Medulla oblongata (tissue), 1 donor: Measurements from ENCODE around the gene EIF3K.
"Not testable (repeated sequence)": the region's sequence is repeated elsewhere in the genome, so short reads cannot be mapped to it uniquely, and the experiment has no call there.

Experiments
- DNase-seq: peaks from one replicate; pipeline ENCODE4 v3.0.0-alpha.2; 2015; ENCODE audit errors: extremely low spot score

Gene EIF3K

DNA sequence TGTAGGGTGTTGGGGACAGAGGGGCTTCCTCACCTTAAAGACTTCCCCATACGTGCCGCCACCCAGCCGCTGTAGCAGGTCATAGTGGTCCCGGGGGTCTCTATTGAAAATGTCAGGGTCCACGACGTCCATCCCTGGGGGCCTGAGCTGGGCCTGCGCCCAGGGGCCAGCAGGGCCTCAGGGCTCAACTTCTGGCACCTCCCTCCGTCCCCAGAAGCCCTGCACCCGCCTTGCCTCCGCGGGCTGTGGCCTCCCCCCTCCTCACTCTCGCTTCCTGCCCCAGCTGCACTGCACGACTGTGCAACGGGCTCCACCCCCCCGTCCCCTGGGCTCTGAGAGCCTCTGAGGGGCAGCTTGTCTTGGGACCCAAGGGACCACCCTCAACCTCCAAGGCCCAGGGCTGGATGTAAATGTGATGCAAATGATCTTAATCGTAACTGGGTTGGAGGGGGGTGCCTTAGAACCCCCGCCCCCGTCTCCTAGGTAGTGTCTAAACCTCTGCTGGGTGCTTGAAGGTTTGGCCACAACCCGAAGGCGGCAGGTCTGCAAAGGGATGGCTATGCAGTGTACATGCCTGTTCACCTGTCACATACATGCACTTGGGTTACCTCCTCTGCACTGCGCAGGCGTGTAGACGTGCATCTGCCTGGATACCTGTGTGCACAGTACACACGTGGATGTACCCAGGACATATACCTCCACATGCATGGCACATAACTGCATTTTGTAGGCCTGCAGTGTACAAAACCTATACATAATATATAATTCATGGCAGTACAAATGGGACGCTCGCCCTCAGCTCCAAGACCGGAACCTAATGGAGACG lies 1.0 kb upstream of the EIF3K start, which contains the start of gene MAP4K1:
TSS of gene MAP4K1 (minus strand) at position 190 of the 826 bp plus-strand sequence. CDS start at position 132, 58 bp downstream.
- DNase-seq: peak; percentile 13

DNA sequence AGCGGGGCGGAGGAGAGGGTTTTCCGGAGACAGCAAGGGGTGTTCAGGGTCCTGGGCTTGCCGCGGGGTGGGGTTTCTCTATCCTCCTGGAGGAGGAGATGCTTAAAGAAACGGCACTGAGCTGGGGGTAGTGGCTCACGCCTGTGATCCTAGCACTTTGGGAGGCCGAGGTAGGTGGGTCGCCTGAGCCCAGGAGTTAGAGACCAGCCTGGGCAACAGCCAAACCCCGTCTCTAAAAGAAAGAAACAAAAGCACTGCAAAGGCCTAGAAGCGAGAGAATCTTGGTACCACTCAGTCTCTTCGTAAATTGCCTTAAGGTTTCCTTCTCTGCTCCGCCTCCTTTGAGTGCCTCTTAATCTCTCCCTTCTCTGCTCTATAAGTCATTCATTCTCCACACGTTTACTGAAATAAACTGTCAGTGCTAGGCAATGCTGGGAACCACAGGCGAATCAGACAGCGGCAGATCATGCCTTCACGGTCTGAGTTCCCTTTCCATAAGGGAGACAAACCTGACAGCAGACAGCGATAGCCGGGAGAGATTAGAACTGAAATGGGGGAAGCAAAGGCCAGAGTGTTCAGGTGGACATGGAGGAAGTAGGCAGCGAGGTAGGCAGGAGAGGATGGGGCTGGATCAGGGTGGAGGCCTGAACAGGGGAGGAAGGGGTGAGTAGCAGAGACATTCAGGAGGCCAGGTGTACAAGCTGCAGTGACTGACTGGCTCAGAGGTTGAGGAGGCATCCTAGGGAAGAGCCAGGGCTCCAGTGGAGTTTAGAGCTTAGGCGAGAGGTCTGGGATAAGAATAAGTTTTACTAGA lies 580 bp downstream of the EIF3K start:
- no peak for DNase-seq

DNA sequence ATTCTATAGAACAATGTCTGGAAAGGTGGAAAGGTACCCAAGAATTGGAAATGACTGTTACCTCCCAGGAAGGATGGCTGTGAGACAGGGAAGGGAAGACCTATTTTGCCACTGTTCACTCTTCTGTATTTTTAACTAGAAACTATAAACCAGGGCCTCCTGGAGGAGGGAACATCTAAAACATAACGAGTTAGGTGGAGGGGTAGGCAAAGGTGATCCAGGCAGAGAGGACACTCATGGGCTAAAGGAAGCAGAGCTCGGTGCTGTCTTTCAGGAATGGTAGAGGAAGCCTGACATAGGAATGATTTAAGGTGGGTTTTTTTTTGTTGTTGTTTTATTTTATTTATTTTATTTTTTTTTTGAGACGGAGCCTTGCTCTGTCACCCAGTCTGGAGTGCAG lies 5.8 kb downstream of the EIF3K start:
- DNase-seq: no peak

DNA sequence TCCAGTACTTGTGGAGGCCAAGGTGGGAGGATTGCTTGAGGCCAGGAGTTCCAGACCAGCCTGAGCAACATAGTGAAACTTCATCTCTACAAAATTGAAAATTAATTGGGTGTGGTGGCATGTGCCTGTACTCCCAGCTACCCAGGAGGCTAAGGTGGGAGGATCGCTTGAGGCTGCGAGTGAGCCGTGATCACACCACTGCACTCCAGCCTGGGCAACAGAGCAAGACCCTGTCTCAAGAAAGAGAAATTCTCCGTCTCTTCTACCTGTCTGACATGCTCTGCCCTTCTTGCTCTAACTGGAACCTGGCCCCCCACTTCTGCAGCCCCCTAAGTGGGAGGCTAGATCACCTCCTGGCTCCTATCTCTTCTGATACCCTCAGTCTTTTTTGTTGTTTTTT lies 7.4 kb downstream of the EIF3K start:
- no peak for DNase-seq

DNA sequence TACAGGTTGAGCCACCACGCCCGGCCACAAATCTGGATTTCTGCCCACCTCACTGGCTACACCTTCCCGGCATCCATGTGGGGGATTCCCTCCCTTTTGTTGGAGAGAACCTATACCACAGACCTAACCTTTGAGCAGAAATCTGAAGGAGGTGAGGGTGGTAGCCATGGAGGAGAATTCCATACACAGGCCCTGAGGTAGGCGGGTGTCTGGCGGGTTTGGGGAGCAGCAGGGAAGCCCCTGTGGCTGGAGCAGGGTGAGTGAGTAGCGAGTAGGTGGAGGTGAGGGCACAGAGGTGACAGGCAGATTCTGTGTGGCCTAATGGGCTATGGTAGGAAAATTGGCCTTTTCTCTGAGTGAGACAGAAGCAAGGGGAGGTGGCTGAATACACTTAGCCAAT lies 10.6 kb downstream of the EIF3K start:
- no peak for DNase-seq

DNA sequence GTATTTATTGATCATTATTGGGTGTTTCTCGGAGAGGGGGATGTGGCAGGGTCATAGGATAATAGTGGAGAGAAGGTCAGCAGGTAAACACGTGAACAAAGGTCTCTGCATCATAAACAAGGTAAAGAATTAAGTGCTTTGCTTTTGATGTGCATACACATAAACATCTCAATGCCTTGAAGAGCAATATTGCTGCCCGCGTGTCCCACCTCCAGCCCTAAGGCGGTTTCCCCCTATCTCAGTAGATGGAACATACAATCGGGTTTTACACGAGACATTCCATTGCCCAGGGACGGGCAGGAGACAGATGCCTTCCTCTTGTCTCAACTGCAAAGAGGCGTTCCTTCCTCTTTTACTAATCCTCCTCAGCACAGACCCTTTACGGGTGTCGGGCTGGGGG lies 12.3 kb downstream of the EIF3K start:
- DNase-seq: not testable (repeated sequence)

DNA sequence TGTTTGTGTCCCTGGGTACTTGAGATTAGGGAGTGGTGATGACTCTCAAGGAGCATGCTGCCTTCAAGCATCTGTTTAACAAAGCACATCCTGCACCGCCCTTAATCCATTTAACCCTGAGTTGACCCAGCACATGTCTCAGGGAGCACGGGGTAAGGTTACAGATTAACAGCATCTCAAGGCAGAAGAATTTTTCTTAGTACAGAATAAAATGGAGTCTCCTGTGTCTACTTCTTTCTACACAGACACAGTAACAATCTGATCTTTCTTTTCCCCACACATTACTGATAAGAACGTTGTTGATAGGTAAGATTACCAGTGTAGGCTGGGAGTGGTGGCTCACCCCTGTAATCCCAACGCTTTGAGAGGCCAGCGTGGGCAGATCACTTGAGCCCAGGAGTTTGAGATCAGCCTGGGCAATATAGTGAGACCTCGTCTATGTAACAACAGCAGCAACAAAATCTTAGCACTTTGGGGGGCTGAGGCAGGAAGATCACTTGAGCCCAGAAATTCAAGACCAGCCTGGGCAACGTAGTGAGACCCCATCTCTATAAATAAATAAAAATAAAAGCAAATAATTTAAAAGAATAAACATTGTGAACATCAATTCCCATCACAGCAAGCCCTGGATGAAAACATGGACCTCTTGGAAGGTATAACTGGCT lies 13.0 kb downstream of the EIF3K start:
- not testable (repeated sequence) for DNase-seq

DNA sequence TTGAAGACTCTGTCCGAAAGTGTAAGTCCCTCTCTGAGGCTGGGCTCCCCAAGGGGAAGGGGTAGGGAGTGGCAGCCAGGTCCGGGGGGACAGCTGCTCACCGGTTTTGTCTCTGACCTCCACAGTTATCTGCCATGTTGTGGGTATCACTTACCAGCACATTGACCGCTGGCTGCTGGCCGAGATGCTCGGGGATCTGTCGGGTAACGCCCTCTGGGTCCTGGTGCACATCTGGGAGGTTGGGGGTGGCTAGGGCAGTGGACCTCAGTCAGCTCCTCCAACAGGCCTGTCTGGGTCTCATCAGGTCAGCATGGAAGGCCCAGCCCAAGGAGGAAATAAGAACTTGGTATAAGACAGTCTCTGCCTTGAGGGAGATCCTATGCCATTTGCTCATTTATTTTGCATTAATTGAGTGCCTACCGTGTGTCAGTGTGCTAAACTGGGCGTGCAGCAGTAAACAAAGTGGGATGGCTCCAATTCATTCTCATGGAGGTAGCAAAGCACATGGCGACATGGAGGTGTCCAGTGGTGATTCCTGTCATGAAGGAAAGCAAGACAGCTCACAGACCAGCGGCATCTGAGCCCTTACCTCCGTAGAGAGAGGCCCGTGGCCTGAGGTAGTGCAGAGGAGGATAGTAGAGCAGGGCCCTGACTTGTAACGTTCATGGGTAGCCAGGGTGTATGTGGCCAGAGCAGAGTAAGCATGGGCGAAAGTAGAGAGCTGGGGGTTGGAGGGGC lies 13.7 kb downstream of the EIF3K start:
- DNase-seq: no peak

DNA sequence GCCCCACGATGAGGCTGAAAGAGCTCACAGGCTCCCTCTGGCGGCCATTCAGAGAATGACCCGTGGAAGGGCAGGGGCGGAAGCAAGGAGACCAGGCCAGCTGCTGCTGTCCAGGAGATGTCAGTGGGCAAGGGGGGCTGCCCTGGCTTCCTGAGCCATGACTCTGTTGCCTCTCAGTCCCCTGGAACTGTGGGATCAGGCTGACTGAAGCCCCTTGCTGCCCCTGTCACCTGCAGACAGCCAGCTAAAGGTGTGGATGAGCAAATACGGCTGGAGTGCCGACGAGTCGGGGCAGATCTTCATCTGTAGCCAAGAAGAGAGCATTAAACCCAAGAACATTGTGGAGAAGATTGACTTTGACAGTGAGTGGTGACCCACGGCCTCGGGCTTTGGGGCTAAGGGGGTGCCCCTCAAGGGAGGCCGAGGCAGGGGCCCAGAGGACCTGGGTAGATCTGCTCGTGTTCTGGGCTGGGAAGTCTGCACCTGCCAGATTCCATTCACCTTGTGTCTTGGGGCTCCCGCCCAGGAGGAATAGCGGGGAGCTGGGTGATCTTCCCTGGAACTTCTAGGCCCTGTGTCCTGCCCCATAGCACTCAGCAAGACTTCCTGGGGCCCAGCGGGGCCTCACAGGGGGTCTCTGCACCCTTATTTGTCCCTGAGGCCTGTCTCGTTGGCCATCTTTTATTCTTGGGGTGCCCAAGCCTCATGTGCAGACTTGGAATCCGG lies 15.9 kb downstream of the EIF3K start:
- peak; percentile 79 for DNase-seq

DNA sequence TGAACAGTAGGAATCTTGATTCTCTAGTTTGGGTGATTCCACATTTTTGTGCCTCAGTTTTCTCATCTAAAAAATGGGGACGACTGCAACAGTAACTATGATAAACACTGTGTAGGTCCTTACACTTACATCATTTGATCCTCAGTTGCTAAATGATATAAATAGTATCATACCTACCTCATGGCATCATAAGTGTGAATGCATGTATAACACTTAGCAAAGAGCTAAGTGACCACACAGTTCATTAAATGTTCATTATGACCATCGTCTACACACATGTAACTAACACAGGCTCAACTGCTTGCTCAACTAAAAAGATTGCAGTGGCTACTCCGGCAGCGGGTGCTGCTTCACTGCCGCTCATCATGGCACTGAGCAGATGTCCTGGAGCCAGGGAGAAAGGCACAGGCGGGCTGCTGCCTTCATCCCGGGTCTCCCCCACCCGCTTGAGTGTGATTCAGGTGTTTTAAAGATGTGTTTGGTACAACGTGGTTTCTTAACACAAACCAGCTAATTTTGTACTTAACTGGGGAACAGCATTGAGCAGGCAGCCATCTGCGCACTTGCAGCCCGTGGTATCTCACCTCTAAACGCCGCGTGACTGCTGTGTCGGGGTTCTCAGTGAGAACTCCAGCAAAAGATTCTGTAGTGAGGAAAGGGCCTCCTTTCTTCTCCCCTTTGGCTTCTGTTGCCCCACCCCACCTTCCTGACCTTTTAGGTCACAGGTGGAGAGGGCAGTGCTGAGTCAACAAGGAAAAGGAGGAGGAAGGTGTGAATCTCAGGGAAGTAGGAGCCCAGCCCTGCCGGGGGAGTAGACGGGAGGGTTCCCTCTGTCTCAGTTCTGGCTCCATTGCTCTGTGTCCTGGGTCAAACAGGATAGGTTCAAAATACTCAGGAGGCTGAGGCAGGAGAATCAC lies 16.8 kb downstream of the EIF3K start:
- DNase-seq: no peak

DNA sequence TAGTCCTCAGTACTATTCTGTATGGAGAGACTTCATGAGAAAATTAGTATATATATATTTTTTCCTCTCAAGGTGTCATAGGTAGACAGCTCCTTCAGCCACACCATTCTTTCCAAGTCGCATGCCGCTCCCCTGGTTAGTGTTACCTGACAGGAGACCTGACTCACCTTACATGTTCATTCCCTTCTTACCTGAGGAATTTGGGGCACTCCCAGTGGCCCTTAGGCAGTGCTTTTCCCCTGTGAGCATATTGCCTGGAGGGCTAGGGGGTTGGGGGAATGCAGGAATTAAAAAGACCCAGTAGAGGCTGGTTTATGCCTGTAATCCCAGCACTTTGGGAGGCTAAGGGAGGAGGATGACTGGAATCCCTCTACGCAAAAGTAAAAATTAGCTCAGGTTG lies 19.5 kb downstream of the EIF3K start:
- no peak for DNase-seq

DNA sequence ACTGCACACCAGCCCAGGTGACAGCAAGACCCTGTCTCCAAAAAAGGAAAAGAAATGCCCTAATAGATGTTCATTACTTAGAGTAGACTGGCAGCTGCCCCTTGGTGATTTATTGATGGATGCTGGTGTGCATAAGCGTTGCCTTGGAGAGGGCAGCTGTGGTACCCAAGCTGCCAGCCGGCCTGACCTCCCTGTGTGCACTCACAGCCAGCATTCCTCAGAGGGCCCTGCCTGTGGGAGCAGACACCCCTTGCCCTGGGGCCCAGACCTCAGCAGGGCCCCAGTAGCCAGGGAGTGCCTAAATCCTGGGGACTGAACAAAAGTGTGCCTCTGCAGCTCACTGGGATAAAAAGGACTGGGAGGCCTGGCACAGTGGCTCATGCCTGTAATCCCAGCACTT lies 20.7 kb downstream of the EIF3K start:
- no peak for DNase-seq

DNA sequence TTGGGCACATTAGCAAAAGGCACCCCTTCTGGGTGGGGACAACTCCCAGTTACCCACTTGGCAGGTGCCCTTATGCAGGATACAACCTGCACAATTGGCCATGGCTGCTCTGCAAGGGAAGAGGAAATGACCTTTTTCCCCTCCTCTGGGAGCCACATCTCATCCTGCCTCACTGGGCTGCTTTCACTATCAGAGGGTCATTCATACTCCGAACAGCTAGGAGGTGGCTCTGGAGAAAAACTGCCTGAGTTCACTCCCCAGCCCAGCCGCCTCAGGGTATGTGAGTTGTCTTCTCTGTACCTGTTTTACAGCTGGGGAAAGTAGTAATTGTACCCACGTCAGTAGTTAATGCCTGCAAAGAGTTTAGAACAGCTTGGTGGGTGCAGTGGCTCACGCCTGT lies 21.4 kb downstream of the EIF3K start:
- no peak for DNase-seq

DNA sequence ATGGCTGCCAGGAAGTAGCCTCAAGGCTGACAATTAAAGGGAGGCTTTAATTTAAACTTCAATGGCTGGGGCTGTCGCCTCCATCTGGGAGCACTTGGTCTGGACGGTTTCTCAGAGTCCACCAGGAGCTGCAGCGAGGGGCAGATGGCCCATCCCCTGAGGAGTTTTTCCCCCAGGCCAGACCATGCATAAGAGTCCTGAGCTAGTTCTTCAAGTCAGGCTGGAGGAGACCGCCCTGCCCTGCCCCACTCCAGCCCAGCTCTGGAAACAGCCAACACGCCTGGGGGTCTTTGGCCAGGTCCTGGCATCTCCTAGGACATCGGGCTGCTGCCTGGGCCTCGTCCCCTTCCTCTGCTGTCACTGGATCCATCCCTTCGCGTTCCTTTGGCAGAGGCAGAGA lies 23.2 kb downstream of the EIF3K start:
- DNase-seq: no peak

DNA sequence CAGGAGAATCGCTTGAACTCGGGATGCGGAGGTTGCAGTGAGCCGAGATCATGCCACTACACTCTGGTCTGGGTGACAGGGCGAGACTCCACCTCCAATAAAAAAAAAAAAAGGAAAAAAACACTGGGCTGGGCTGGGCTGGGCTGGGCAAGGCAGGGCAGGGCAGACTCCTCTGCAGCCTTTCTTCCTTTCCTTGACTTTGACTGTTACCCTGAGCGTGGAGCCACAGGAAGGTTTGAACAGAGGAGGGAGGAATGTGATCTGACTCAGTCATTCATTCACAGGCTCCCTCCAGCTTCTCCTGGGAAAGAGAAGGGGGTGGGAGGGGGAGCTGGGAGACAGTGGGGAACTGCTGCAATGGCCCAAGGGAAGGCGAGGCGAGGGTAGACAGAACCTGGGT lies 25.7 kb downstream of the EIF3K start:
- no peak for DNase-seq

DNA sequence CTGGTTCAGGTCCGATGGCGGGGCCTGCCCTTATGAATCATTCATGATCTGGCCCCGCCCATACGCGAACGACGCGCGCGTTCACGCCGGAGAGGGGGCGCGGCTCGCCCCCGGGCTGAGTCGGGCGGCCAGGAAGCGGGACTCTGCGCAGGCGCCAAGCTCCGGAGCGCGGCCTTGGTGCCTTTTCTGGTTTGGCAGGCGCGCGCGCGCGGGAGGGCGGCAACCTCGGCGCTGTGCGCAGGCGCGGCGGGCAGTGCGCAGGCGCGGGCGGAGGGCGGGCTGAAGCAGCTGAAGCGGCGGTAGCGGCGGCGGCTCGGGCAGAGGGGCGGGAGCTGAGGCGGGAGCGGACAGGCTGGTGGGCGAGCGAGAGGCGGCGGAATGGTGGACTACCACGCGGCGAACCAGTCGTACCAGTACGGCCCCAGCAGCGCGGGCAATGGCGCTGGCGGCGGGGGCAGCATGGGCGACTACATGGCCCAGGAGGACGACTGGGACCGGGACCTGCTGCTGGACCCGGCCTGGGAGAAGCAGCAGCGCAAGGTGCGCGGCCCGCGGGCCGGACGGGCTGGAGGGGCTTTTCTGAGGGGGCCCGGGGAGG lies 28.5 kb downstream of the EIF3K start, which contains the start of gene ACTN4:
TSS of gene ACTN4 (plus strand) at position 282 of the 598 bp plus-strand sequence. CDS start at position 379, 97 bp downstream.
- DNase-seq: peak; percentile 98

DNA sequence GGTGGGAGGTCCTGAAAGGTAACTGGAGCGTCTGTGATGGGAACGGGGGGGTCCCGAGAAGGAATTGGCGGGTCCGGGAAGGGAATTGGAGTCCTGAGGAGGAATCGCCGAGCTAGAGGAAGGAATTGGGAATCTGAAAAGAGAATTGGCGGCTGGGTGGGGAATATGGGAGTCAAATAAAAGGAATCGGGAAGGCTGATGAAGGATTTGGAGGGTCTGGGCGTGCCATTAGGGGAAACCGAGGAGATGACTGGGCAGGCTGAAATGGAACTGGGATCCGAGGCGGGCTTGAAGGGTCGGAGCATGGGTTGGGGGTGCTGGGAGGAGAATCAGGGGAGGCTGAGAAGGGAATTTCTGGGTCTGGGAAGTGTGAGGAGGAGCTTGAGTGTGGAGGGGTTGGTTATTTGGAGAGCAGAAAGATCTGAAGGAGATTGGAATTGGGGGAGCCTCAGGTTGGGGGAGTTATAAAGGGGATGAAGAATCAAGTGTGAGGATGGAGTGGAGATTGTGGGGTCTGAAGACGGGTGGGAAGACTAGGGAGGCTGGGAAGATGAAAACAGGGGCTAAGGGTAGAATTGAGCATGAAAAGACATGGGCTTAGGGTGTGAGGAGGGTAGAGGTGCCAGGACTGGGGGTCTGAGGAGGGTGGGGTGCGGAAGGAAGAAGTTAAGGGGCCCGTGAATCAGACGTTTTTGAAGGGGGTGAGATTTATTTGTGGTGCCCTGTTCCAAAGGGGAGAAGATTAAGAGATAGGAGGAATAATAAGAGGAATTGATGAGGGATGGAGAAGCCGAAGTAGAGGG lies 29.2 kb downstream of the EIF3K start:
- DNase-seq: no peak

DNA sequence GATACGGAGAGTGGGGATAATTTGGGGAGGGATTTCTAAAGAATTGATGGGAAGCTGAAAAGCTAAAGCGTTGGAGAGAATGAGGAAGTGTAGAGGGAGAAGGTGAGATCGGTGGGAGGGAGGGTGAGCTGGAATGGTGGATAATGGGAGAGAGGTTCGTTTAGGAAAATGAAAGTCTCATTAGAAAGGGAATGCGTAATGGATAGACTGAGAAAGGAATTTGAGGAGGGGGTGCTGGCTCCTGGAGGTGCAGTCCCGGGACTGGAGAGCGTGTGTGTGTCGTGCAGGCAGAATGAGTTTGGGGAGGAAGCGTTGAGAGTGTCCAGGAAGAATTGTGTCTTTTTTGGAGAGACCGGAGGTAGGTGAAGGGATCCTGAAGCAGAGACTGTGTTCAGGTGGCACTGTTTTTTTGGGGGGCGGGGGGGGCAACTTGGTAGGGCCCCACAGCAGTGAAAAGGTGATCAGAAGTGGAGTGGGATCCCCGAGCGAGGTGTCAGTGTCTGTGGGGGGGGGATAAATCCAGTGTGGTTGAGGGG lies 29.8 kb downstream of the EIF3K start:
- DNase-seq: no peak
